Cardiac muscle cell (in vitro differentiated cells and primary cell): ENCODE results near the gene CAMKMT. TPM values are rescaled to one million over a fixed set of nuclear protein-coding genes. Genes with fewer than 3 reads are reported as not detected.

Experiments
- DNase-seq, 2 donors: peaks; one replicate each; pipeline versions ENCODE4 v3.0.0 to v3.0.0-alpha.2; 2010 to 2017; ENCODE audit warnings: low read depth in 1 of 2, low spot score in 1 of 2
- H3K27ac ChIP-seq: fragments of 200-600 bp; sonication (generic); 2 replicates; pipeline ENCODE4 v1.5.1; 2016
- H3K27me3 ChIP-seq: fragments of 200-600 bp; sonication (generic); 2 replicates; pipeline ENCODE4 v1.6.0; 2016; ENCODE audit warnings: control low read depth
- H3K36me3 ChIP-seq: fragments of 200-600 bp; sonication (generic); 2 replicates; pipeline ENCODE4 v1.5.1; 2016; ENCODE audit warnings: control low read depth
- H3K4me1 ChIP-seq: fragments of 200-600 bp; sonication (generic); 2 replicates; pipeline ENCODE4 v1.8.1; 2017; ENCODE audit warnings: low read depth, mild to moderate bottlenecking, mixed run types
- H3K4me3 ChIP-seq: fragments of 200-600 bp; sonication (generic); 2 replicates; pipeline ENCODE4 v1.5.1; 2016; ENCODE audit warnings: mild to moderate bottlenecking
- H3K9me3 ChIP-seq: fragments of 200-600 bp; sonication (generic); 2 replicates; pipeline ENCODE4 v1.5.1; 2017; ENCODE audit warnings: low read depth, mild to moderate bottlenecking, control low read depth
- CTCF ChIP-seq: IDR thresholded peaks from 2 replicates; pipeline ENCODE4 v1.5.1; 2012; ENCODE audit warnings: low read depth, mild to moderate bottlenecking, low read length
- polyA plus RNA-seq: library from polyadenylated mRNA; unstranded; fragments of >200 nt; fragmentation: Nextera tagmentation; extraction: Ambion mirVana; gene quantifications from 2 replicates; pipeline ENCODE4 v1.2.1, GENCODE V29; 2016
- total RNA-seq: library from RNA; depleted of rRNA; stranded (reverse); fragments of >200 nt; gene quantifications from 2 replicates; pipeline ENCODE4 v1.2.3, GENCODE V29; 2016

CAMKMT gene
- total and polyA plus RNA-seq, 2 experiments from 2014 or later = 16.9 to 20.6 TPM

GRCh38 chr2:44348400-44348799 is 13.3 kb upstream of the CAMKMT start:
- Histone ChIP-seq H3K4me1 (no peaks in the 10 kb centered on the region), H3K36me3 (peaks cover 12% of the 10 kb centered on the region), H3K27me3 (no peaks in the 10 kb centered on the region), H3K4me3 (no peak overlapping the region), H3K9me3 (no peaks in the 10 kb centered on the region), H3K27ac (no peak overlapping the region)
- peak in 1 of 2 donors; percentile 69 for DNase-seq
- TF ChIP-seq CTCF = no peak

- no peak for DNase-seq
- no peaks in the 10 kb centered on the region for H3K4me1 ChIP-seq
- no peak overlapping the region for H3K4me3 ChIP-seq
- H3K9me3 ChIP-seq = no peaks in the 10 kb centered on the region
- H3K36me3 ChIP-seq = peaks cover 6% of the 10 kb centered on the region
- H3K27me3 ChIP-seq = no peaks in the 10 kb centered on the region
- no peak overlapping the region for H3K27ac ChIP-seq
- no peak for TF ChIP-seq CTCF
These were observed 12.2 kb upstream of the CAMKMT start for GRCh38 chr2:44349506-44349905.

GRCh38 chr2:44351088-44351487 is 10.7 kb upstream of the CAMKMT start:
- no peaks in the 10 kb centered on the region for H3K4me1 ChIP-seq
- no peaks in the 10 kb centered on the region for H3K27me3 ChIP-seq
- H3K9me3 ChIP-seq = no peaks in the 10 kb centered on the region
- H3K4me3 ChIP-seq = no peak overlapping the region
- no peak for TF ChIP-seq CTCF
- H3K27ac ChIP-seq = no peak overlapping the region
- H3K36me3 ChIP-seq = no peaks in the 10 kb centered on the region
- peak in 1 of 2 donors; percentile 23 for DNase-seq

- H3K36me3 ChIP-seq = no peaks in the 10 kb centered on the region
- H3K27me3 ChIP-seq = no peaks in the 10 kb centered on the region
- DNase-seq = peak in 1 of 2 donors; percentile 76
- no peak for TF ChIP-seq CTCF
- H3K4me1 ChIP-seq = no peaks in the 10 kb centered on the region
- H3K9me3 ChIP-seq = no peaks in the 10 kb centered on the region
- no peak overlapping the region for H3K4me3 ChIP-seq
- no peak overlapping the region for H3K27ac ChIP-seq
These were observed 10.1 kb upstream of the CAMKMT start for GRCh38 chr2:44351676-44352075.

GRCh38 chr2:44352510-44352909 is 9.2 kb upstream of the CAMKMT start:
- no peak for TF ChIP-seq CTCF
- Histone ChIP-seq H3K27me3 (no peaks in the 10 kb centered on the region), H3K36me3 (no peaks in the 10 kb centered on the region)

GRCh38 chr2:44354761-44355160 is 7.0 kb upstream of the CAMKMT start:
- no peak overlapping the region for H3K27ac ChIP-seq
- H3K36me3 ChIP-seq = no peaks in the 10 kb centered on the region
- no peak overlapping the region for H3K4me3 ChIP-seq
- TF ChIP-seq CTCF = no peak
- no peaks in the 10 kb centered on the region for H3K9me3 ChIP-seq
- H3K4me1 ChIP-seq = no peaks in the 10 kb centered on the region
- H3K27me3 ChIP-seq = no peaks in the 10 kb centered on the region
- DNase-seq = no peak

More at GRCh38 chr2:44352510-44352909, 9.2 kb upstream of the CAMKMT start:
- Histone ChIP-seq H3K9me3 (no peaks in the 10 kb centered on the region), H3K27ac (no peak overlapping the region), H3K4me1 (no peaks in the 10 kb centered on the region), H3K4me3 (no peak overlapping the region)
- DNase-seq = no peak
